HG03108 (cell line): ENCODE measurements around the gene LAMA4.

Source experiments
- ATAC-seq: cut with Tn5 transposase; IDR thresholded peaks from one replicate; pipeline ENCODE4 v1.9.1; 2021; ENCODE audit warnings: moderate library complexity; ENCODE audit not compliant: unreplicated experiment

LAMA4 gene

GRCh38 chr6:112274774-112275173 is 20.4 kb upstream of the LAMA4 start:
- ATAC-seq = no peak

GRCh38 chr6:112272799-112273198 is 18.4 kb upstream of the LAMA4 start:
- ATAC-seq = no peak

GRCh38 chr6:112270756-112271155 is 16.4 kb upstream of the LAMA4 start:
- ATAC-seq = no peak

GRCh38 chr6:112269979-112270566 is 15.7 kb upstream of the LAMA4 start:
- no peak for ATAC-seq

- ATAC-seq = no peak
Measured at GRCh38 chr6:112269114-112269513, 14.7 kb upstream of the LAMA4 start.

- ATAC-seq = no peak
Measured at GRCh38 chr6:112268654-112269053, 14.3 kb upstream of the LAMA4 start.

GRCh38 chr6:112268019-112268418 is 13.7 kb upstream of the LAMA4 start:
- no peak for ATAC-seq

- no peak for ATAC-seq
Measured at GRCh38 chr6:112266331-112266730, 12.0 kb upstream of the LAMA4 start.

GRCh38 chr6:112259337-112259675 is 4.9 kb upstream of the LAMA4 start:
- ATAC-seq = no peak

GRCh38 chr6:112258642-112259336 is 4.4 kb upstream of the LAMA4 start:
- ATAC-seq = no peak

- no peak for ATAC-seq
Measured at GRCh38 chr6:112257178-112257855, 3.0 kb upstream of the LAMA4 start.

GRCh38 chr6:112254921-112255320 is 554 bp upstream of the LAMA4 start:
- ATAC-seq = no peak

- ATAC-seq = no peak
Measured at GRCh38 chr6:112253498-112253840, 898 bp downstream of the LAMA4 start.

GRCh38 chr6:112252571-112253497 is 1.5 kb downstream of the LAMA4 start:
- no peak for ATAC-seq

- ATAC-seq = no peak
Measured at GRCh38 chr6:112251171-112251875, 3.0 kb downstream of the LAMA4 start.

- no peak for ATAC-seq
Measured at GRCh38 chr6:112249489-112249888, 4.9 kb downstream of the LAMA4 start.

GRCh38 chr6:112247275-112247674 is 7.1 kb downstream of the LAMA4 start:
- ATAC-seq = no peak

GRCh38 chr6:112245511-112246203 is 8.7 kb downstream of the LAMA4 start:
- no peak for ATAC-seq

GRCh38 chr6:112243861-112244827 is 10.2 kb downstream of the LAMA4 start:
- no peak for ATAC-seq
